A549 (cell line): ENCODE data around the gene PDE7B. TPM values are rescaled to one million over a fixed set of nuclear protein-coding genes. Genes with fewer than 3 reads are reported as not detected.

Experiments
- ATAC-seq, 2 experiments: fragments of 200-7000 bp in 1 of 2; fragments of >200 bp in 1 of 2; cut with Nextera tagmentation in 1 of 2; cut with Tn5 transposase in 1 of 2; 3 replicates each; pipeline versions ENCODE4 v1.8.0 to v1.9.1; 2018 to 2020; ENCODE audit warnings: mild to moderate bottlenecking in 1 of 2, moderate library complexity in 1 of 2
- CTCF ChIA-PET: fragments of 300-600 bp; sonication (Branson Sonifier 250); formaldehyde crosslinking; extraction: SDS; loops from one replicate; lab custom pipeline; 2021; ENCODE audit warnings: antibody characterized with exemption, inconsistent platforms; lab: Yijun Ruan, JAX
- POLR2A ChIA-PET: fragments of 350-600 bp; formaldehyde crosslinking; extraction: SDS; loops from one replicate; lab custom pipeline; 2021; ENCODE audit warnings: antibody characterized with exemption, inconsistent platforms; lab: Yijun Ruan, JAX
- DNase-seq, 2 experiments: peaks; one replicate each; pipeline versions ENCODE4 v3.0.0 to v3.0.0-alpha.2; 2011 to 2016; ENCODE audit warnings: low read depth in 1 of 2, low spot score in 1 of 2
- FAIRE-seq: peaks from 2 replicates; lab custom pipeline; 2011; peaks lifted over from hg19 to GRCh38; lab: Jason Lieb, UNC
- H3K27ac ChIP-seq, 2 experiments: fragments of >200 bp; sonication (Bioruptor Twin); formaldehyde crosslinking; 3 replicates each; pipeline ENCODE4 v1.5.1; 2016 to 2017
- H3K4me1 ChIP-seq: fragments of >200 bp; sonication (Bioruptor Twin); formaldehyde crosslinking; 3 replicates; pipeline ENCODE4 v1.6.1; 2016
- H3K4me2 ChIP-seq: fragments of >200 bp; sonication (Bioruptor Twin); formaldehyde crosslinking; 3 replicates; pipeline ENCODE4 v1.6.1; 2016
- H3K4me3 ChIP-seq: fragments of >200 bp; sonication (Bioruptor Twin); formaldehyde crosslinking; 3 replicates; pipeline ENCODE4 v1.5.1; 2016
- H3K9me3 ChIP-seq: fragments of >200 bp; sonication (Bioruptor Twin); formaldehyde crosslinking; 3 replicates; pipeline ENCODE4 v1.6.1; 2016
- BHLHE40 ChIP-seq: IDR thresholded peaks from 2 replicates; pipeline ENCODE4 v1.6.1; 2012; ENCODE audit warnings: low read depth, low read length, inconsistent platforms
- CHD4 ChIP-seq: fragments of 200-600 bp; sonication (generic); IDR thresholded peaks from 2 replicates; pipeline ENCODE4 v1.6.1; 2016; ENCODE audit warnings: antibody characterized with exemption, mild to moderate bottlenecking, borderline replicate concordance
- E2F6 ChIP-seq: IDR thresholded peaks from 2 replicates; pipeline ENCODE4 v1.6.1; 2012; ENCODE audit warnings: low read depth, borderline replicate concordance
- EHF ChIP-seq: fragments of 250-450 bp; sonication (Bioruptor Pico); IDR thresholded peaks from 2 replicates; pipeline ENCODE4 v1.5.0; 2020; ENCODE audit warnings: mild to moderate bottlenecking
- EP300 ChIP-seq, 2 experiments: fragments of >200 bp; sonication (Bioruptor Twin); formaldehyde crosslinking; IDR thresholded peaks; 2 replicates in 1 of 2; 3 replicates in 1 of 2; pipeline ENCODE4 v1.6.1; 2016 to 2017
- HDAC2 ChIP-seq: fragments of 200-600 bp; sonication (generic); IDR thresholded peaks from 2 replicates; pipeline ENCODE4 v1.6.1; 2016
- HMGXB4 ChIP-seq: fragments of 250-450 bp; sonication (Bioruptor Pico); IDR thresholded peaks from 2 replicates; pipeline ENCODE4 v1.5.0; 2021; ENCODE audit warnings: mild to moderate bottlenecking, moderate library complexity, borderline replicate concordance
- MAX ChIP-seq: IDR thresholded peaks from 2 replicates; pipeline ENCODE4 v1.6.1; 2012
- PHF8 ChIP-seq: fragments of 200-600 bp; sonication (generic); IDR thresholded peaks from 2 replicates; pipeline ENCODE4 v1.6.1; 2016; ENCODE audit warnings: low read depth, mild to moderate bottlenecking, antibody characterized with exemption, moderate library complexity, borderline replicate concordance
- POLR2A ChIP-seq: IDR thresholded peaks from 2 replicates; pipeline ENCODE4 v1.6.1; 2012; ENCODE audit warnings: mild to moderate bottlenecking, low read length
- POLR2AphosphoS2 ChIP-seq: conservative IDR thresholded peaks from 2 replicates; pipeline ENCODE4 v1.6.1; 2012; ENCODE audit warnings: low read length, improper control_type of control experiment, inconsistent platforms
- RAD21 ChIP-seq, 2 experiments: fragments of >200 bp in 1 of 2; sonication (Bioruptor Twin) in 1 of 2; formaldehyde crosslinking in 1 of 2; IDR thresholded peaks in 1 of 2; conservative IDR thresholded peaks in 1 of 2; 2 replicates in 1 of 2; 3 replicates in 1 of 2; pipeline ENCODE4 v1.6.1; 2012 to 2018; ENCODE audit warnings: inconsistent platforms in 1 of 2
- RARB ChIP-seq: fragments of 250-450 bp; sonication (Bioruptor Pico); IDR thresholded peaks from 2 replicates; pipeline ENCODE4 v1.8.0; 2021; ENCODE audit warnings: mild to moderate bottlenecking, moderate library complexity
- REST ChIP-seq: fragments of 200-600 bp; sonication (generic); IDR thresholded peaks from 2 replicates; pipeline ENCODE4 v1.6.1; 2016; ENCODE audit warnings: antibody characterized with exemption, mild to moderate bottlenecking, moderate library complexity
- ZNF302 ChIP-seq: fragments of 250-450 bp; sonication (Bioruptor Pico); IDR thresholded peaks from 2 replicates; pipeline ENCODE4 v1.9.0; 2021; ENCODE audit warnings: inconsistent platforms, mild to moderate bottlenecking, moderate library complexity
- WGBS: methylation state at CpG from one replicate; pipeline ENCODE4 v1.1.6; 2017; ENCODE audit errors: missing lambda C conversion rate; 5-methylcytosine and 5-hydroxymethylcytosine counted together
- polyA plus RNA-seq, 4 experiments: library from polyadenylated mRNA; depleted of rRNA in 3 of 4; stranded (reverse); fragments of >200 nt; fragmentation: RNase III in 1 of 4; extraction: RNeasy Plus Mini Kit Qiagen cat#74134 plus additional on column Dnase treatment in 1 of 4; gene quantifications; 2 replicates in 3 of 4; 3 replicates in 1 of 4; pipeline ENCODE4 v1.2.3, GENCODE V29; 2011 to 2017
- TF ChIP-seq, protein P1 (sequence below): fragments of >200 bp; sonication (Bioruptor Twin); formaldehyde crosslinking; IDR thresholded peaks from 2 replicates; pipeline ENCODE4 v1.6.1; 2016
- TF ChIP-seq, protein P2 (sequence below): fragments of >200 bp; sonication (Bioruptor Twin); formaldehyde crosslinking; IDR thresholded peaks from 3 replicates; pipeline ENCODE4 v1.6.1; 2016

PDE7B gene
- polyA plus RNA-seq, 2 of the 4 experiments (the other 2 are of a cell fraction): 6.6 to 13.8 TPM

- no peak for TF ChIP-seq HDAC2
- TF ChIP-seq HMGXB4 (CRISPR knock-in tag): no peak
- TF ChIP-seq POLR2A: no peak
These were observed 31.2 kb upstream of the PDE7B start (continued) for GRCh38 chr6:135820340-135820739.

- no peak overlapping the region for H3K4me2 ChIP-seq
- POLR2A ChIA-PET: no interaction called here
- 93% methylated on average over 1 of the region's 1 CpG for WGBS
- H3K4me1 ChIP-seq: no peaks in the 10 kb centered on the region
- no peak for ATAC-seq
- DNase-seq: no peak
- CTCF ChIA-PET: interaction anchor here (1.3 kb wide), 1 partner anchor 15 kb away, joined by 3 read pairs; no protein-coding TSS in a partner anchor
- TF ChIP-seq CHD4 (no peak), REST (no peak), HDAC2 (no peak), BHLHE40 (no peak), E2F6 (no peak), MAX (no peak), RAD21 (conservative IDR thresholded peaks at IDR 0.05 in 1 of 2, IDR thresholded peaks at IDR 0.05 in 1 of 2) (no peak), EP300 (IDR thresholded peaks at IDR 0.05) (no peak), POLR2AphosphoS2 (no peak), ZNF302 (CRISPR knock-in tag) (no peak), RARB (CRISPR knock-in tag) (no peak), PHF8 (no peak), EHF (CRISPR knock-in tag) (no peak)
- TF ChIP-seq, protein P1, sequence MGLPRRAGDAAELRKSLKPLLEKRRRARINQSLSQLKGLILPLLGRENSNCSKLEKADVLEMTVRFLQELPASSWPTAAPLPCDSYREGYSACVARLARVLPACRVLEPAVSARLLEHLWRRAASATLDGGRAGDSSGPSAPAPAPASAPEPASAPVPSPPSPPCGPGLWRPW: no peak
- TF ChIP-seq, protein P2, sequence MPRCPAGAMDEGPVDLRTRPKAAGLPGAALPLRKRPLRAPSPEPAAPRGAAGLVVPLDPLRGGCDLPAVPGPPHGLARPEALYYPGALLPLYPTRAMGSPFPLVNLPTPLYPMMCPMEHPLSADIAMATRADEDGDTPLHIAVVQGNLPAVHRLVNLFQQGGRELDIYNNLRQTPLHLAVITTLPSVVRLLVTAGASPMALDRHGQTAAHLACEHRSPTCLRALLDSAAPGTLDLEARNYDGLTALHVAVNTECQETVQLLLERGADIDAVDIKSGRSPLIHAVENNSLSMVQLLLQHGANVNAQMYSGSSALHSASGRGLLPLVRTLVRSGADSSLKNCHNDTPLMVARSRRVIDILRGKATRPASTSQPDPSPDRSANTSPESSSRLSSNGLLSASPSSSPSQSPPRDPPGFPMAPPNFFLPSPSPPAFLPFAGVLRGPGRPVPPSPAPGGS: no peak
- TF ChIP-seq, all 56 proteins: peak for 0
- no peak for FAIRE-seq
- H3K4me3 ChIP-seq: no peak overlapping the region
- H3K27ac ChIP-seq: no peak overlapping the region
- H3K9me3 ChIP-seq: no peaks in the 10 kb centered on the region
These were observed 27.6 kb upstream of the PDE7B start for GRCh38 chr6:135823851-135824250.
